ENCODE measurements around the gene HOXA13.

DNA sequence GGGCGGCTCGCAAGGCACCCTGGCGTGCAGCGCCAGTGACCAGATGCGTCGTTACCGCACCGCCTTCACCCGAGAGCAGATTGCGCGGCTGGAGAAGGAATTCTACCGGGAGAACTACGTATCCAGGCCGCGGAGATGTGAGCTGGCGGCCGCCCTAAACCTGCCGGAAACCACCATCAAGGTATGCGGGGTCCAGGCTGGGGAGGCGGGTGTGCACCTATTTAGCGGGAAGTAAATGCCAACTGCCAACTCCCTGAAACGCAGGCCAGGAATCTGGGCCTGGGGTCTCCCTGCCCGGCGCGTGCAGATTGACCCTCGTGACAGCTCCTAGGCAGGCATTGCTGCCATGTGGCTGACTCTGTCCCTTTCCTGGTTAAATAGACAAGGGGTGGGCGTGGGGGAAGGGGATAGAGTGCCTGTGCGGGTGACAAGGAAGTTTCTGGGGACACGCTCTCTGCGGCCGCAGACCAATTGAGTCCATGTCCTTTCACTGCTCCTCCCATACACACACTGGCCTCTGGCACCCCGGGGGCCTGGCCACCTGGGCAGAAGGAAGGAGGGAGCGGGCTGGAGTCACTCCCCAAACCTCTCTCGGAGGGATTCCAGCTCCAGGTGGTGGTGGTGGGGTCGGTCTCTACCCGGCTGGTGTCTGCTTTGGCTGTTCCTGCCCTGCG is 45.4 kb upstream of the HOXA13 start:
- TF ChIP-seq, protein P1, sequence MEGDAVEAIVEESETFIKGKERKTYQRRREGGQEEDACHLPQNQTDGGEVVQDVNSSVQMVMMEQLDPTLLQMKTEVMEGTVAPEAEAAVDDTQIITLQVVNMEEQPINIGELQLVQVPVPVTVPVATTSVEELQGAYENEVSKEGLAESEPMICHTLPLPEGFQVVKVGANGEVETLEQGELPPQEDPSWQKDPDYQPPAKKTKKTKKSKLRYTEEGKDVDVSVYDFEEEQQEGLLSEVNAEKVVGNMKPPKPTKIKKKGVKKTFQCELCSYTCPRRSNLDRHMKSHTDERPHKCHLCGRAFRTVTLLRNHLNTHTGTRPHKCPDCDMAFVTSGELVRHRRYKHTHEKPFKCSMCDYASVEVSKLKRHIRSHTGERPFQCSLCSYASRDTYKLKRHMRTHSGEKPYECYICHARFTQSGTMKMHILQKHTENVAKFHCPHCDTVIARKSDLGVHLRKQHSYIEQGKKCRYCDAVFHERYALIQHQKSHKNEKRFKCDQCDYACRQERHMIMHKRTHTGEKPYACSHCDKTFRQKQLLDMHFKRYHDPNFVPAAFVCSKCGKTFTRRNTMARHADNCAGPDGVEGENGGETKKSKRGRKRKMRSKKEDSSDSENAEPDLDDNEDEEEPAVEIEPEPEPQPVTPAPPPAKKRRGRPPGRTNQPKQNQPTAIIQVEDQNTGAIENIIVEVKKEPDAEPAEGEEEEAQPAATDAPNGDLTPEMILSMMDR (IDR thresholded peaks at IDR 0.05) = no peak
- no peak for TF ChIP-seq POLR2AphosphoS5 (IDR thresholded peaks at IDR 0.05; ENCODE audit: insufficient read depth in 1 of 2, low read depth in 1 of 2)

Data from vagina (tissue), 2 donors.